Measurements from ENCODE around the gene HACL1.

DNA sequence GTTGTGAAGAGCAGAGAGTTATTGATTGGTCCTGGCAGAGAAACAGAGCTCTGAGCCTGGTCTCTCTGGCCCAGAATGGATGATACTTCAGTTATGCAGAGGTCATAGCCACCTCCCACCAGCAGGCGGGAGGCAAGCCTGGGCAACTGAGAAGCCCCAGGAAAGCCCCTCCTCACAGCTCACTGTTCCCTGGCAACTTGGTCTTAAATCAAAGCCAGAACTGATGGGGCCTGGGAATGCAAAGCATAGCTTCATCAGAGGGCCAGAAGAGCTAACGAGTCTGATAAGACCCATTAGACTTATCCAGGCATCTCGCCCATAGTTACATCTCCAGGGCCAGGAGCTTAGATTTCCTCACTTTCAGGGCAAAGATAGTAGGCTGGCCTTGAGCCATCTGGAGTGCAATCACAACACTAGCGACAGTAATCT lies 74.3 kb downstream of the HACL1 start:
- TF ChIP-seq POLR2A (IDR thresholded peaks at IDR 0.05; ENCODE audit: low read depth) (no peak), CTCF (IDR thresholded peaks at IDR 0.05) (no peak)
